Activated CD8-positive, alpha-beta memory T cell treated with anti-CD3 and anti-CD28 coated beads for 4 hours (primary cell): Measurements from ENCODE around the gene PJVK.
A peak's percentile ranks its signal among the peaks of the same experiment; 100 is the strongest.

Experiments used
- DNase-seq, 2 donors: peaks; one replicate each; pipeline ENCODE4 v3.0.0-alpha.2; 2020; ENCODE audit warnings: low read depth in 2 of 2

The PJVK gene

DNA sequence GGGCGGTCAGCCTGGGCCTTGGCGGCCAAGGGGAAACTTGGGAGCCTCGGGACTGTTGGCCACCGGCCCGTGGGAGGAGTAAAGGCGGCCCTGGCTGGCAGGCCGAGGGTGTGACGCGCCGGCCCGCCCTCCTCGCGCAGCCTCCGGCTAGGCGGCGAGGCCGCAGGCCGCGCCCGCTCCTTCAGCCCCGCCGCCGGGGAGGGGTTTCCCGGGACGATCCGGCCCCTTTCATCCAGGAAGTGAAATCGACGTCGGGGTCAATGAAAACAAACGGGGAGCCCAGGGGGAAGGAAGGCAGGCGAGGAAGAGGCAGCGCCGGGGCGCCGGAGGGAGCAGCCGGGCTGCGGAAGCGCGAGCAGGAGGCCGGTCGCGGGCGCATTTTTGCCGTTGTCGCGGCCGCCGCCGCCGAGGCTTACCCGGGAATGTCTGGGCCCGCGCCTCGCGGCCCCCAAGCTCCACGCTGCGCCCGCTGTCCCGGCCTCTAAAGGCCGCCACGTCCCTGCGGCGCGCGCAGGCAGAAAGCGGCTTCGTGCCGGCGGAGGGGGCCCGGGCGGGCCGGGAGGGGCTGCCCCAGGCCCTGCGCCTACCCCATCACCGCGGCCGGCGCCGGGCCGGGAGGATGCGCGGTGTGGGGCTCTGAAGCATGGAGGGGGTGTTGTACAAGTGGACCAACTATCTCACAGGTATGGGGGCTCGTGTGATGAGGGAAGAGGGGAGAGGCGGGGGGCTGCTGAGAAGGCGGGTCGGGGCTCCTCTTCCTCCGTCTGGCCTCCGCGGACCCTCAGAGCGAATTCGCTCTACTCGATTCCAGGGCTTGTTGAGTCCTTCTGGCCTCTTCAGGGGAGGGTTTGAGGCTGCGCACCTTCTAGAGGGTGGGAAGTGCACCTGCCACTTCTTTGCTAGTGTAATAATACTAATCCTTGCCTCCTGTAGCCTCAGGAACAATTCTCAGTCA is 29.3 kb downstream of the PJVK start, which contains the start of gene PLEKHA3:
TSS of gene PLEKHA3 (plus strand) at position 231 of the 955 bp plus-strand sequence. CDS start at position 644, 413 bp downstream.
- DNase-seq = peak; percentile 53 to 56

- no peak for DNase-seq
These were observed 31.3 kb downstream of the PJVK start for GRCh38 chr2:178482437-178482836.

DNA sequence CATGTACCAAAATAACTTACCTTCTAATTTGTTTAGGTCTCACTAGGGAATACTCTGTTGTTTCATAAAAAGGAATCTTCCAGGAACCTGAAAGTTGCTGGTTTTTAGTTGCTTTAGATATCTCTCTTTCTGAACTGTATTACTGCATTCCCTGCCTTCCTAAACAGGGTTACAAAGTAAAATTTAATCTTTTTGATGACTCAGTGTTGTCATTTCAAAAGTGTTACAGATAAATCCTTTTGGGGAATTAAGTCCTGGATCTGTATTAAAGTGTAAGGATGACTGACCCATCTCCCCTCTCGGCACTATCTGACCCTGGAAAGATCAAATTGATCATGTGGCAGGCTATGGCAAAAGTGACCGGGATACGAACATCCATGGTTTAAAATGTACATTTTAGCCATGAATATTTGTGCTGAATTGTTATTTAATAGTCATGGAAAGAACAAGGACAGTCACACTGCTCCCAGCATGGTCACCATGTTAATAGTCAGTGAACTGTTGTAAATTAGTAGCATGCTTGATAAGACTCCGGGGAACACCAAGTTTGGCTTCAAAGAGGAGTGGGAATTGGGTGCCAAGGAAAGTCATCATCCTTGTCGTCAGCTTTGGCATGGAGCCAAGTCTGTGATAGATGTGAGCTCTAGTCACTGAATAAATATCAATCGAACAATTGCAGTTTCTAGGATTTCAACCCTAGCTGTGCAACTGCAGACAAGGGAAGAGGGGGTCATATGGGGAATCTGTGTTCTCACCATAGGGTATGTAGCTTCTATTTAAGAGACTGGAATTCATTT is 33.3 kb downstream of the PJVK start:
- DNase-seq = no peak

- no peak for DNase-seq
These were observed 34.2 kb downstream of the PJVK start for GRCh38 chr2:178485356-178485755.

DNA sequence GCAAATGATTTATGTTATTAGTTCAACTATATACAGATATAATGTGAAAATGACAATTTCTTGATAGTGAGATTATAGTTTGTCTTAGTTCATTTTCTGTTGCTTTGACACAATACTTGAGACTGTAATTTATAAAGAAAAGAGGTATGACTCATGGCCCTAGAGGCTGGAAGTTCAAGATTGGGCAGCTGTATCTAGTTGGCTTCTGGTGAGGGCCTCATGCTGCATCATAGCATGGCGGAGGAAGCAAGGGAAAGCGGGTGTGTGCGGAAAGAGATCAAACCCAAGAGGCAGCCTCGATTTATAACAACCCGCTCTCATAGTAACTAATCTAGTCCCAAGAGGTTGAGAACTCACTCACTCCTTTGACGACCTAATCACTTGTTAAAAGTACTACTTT is 40.4 kb downstream of the PJVK start:
- no peak for DNase-seq

DNA sequence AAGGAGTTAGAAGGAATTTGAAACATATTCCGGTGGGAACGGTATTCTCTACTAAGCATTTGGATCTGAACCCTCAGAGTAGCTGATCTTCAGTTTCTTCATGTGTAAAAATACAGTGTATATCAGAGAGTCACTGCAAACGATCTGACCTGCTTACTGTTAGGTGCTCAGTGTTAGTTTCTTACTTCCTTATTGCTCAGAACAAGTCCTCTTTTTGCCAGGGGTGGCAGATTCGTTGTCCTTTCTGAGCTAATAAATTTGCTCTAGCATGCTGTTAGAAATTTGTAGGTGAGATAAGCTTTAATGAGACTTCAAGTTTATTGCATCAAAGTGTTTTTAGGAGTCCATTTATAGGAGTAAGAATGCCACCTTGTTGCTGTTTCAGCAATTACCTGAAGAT is 44.9 kb downstream of the PJVK start:
- DNase-seq = no peak

GRCh38 chr2:178498137-178498536 is 47.0 kb downstream of the PJVK start:
- no peak for DNase-seq

DNA sequence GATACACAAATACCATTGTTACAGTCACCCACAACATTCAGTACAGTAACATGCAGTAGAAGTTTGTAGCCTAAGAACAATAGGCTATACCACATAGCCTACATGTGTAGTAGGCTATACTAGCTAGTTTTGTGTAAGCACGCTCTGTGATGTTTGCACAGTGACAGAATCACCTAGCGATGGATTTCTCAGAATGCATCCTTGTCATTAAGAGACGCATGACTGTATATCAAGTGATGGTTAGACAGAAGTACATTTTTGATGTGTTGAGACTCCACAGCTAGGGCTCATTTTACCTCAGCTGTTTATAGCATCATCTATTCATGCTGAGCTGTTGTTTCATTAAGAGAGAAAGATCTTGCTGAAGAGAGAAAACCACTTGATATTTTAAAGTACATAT is 48.5 kb downstream of the PJVK start:
- DNase-seq = no peak

DNA sequence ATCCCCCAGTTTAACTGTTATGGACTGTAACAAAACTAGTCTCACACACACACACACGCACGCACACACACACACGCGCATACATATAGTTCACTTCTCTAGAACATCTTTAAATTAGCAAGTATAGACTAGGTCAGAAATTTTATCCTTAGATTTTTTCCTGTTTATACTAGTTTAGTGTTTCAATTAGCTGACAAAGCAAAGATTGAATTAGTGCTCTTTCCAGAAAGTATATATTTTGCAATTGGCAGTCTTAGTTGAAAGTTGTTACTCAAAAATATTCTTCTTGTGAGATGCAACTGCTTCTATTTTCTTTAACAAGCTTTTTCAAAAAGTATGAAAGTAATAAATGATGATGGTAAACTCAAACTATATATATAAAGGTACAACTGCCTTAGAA is 51.6 kb downstream of the PJVK start:
- DNase-seq = no peak

- DNase-seq = no peak
These were observed 54.9 kb downstream of the PJVK start for GRCh38 chr2:178506101-178506500.

GRCh38 chr2:178506524-178506923 is 55.3 kb downstream of the PJVK start:
- DNase-seq = no peak

GRCh38 chr2:178506949-178507348 is 55.8 kb downstream of the PJVK start:
- no peak for DNase-seq

- DNase-seq = no peak
These were observed 57.5 kb downstream of the PJVK start for GRCh38 chr2:178508646-178509045.

- DNase-seq = no peak
These were observed 59.2 kb downstream of the PJVK start for GRCh38 chr2:178510384-178510783.
